GF-D8 (cell line): ENCODE data around the gene CPA5.

Source experiments
- DNase-seq: peaks from one replicate; lab custom pipeline; 2025; lab: John Stamatoyannopoulos, UW

CPA5 gene

DNA sequence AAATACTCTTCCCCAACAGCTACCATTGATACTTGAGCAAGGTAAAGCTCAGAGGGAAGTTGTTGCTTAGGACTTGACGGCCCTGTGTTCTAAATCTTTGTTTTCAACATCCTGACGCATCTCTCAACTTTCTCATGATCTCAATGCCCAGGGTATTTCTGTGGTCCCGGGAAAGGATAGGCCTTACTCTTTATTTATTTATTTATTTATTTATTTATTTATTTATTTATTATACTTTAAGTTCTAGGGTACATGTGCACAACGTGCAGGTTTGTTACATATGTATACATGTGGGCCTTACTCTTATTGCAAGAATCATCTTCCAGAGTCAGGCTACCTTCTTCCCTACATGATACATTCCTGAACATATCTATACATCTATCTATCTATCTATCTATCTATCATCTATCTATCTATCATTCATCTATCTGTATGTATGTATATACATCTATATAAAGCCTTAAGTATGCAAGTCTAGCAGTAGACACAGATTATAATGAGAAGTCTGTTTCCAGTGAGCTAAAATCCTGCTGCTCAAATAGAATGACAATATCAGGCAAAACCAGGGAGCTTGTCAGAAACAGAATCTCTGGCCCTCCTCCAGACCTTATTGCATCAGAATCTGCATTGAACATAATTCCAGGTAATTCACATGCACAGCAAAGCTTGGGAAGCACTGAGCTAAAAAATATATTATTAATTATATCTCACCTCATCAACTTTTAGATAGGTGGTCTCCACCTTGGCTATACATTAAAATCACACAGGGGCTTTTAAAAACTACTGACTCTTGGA, 12.2 kb upstream of the CPA5 start:
- no peak for DNase-seq

DNA sequence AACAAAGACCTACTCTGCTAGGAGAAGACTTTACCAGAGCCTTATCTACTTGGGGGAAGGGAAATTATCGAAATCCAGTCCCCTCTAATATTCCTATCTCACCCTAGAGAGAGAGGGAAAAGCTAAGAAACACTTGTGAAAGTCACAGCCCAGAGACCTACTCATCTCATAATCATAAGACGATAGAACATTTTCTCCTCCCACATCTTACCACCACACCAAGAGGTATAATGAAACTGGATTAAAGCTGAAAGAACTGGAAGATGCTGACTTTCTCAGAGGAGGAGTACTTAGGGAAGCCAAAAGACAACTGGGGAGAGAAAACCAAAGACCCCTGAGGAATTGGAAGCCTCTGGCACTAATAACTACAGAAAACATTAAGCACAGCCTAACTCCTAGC, 10.8 kb upstream of the CPA5 start:
- DNase-seq: no peak

DNA sequence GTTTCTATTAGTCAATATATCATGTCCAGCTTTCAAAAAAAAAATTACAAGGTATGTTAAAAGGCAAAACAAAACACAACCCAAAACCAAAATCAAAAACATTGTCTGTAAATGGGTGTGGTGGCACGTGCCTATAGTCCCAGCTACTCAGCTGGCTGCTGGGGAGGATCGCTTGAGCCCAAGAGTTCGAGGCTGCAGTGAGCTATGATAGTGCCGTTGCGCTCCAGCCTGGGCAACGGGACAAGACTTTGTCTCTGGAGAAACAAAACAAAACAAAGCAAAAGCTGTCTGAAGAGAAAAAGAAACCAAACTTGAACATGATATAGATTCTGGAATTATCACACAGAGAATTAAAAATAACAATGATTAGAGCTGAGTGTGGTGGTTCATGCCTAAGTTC, 10.3 kb upstream of the CPA5 start:
- DNase-seq: no peak

DNA sequence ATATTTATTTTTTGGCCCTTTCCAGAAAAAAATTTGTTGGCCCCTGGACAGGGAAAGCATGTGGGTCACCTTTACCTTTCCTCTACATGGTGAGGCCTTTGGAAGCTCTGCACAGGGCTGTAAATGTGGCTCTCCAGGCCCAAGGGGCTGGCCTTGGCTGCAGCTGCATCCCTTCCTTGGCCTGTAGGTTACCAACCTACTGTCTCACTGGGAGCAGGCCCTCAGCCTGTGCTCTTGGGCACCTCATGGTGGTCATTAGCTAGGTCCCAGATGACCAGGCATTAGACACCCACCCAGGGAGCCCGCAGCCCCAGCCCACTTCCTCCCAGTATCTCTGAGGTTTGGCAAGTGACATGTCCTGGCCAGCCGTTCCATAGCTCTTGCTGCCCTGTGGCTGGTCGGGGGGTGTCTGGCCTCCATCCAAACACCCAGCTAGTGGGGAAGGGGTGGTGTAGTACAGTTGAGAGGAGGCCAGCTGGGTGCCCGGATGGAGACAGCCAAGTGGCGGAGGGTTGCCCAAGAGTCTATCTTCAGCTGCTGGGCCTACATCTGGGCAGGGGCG, 7.1 kb upstream of the CPA5 start:
- DNase-seq: no peak

DNA sequence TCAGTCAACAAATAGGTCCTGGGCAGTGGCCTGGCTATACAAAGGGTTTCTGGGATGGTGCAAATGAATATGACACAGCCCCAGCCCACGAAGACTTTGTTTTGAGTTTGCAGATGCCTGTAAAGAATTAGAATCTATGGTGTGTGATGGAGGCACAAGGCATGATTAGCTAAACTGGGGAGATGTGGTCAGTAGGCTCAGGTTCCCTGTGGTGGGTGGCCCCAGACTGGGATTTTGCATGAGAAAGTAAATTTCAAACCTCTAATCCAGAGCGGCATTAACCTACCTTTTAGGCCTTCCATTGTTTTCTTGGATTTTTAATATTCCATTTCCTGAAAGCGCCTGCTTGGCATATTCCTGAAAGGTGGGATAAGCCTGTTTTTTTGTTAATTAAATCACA, 6.4 kb upstream of the CPA5 start:
- no peak for DNase-seq

DNA sequence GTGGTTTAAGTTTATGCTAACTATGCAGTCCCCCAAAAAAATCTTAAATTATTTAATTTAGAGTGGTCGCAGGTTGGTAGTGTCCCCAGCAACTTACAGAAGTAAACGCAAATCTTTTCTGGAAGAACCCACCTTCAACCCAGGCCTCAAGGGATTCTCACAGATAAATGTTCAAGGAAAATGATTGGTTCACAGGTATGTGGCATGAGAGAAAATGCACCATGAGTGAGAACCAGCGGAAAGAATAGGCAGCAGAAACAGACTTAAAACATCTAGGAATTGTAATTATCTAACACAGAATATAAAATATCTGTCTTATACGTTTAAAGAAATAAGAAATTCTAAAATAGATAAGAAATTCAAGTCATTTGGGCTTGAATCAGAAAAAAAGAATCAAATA, 2.7 kb upstream of the CPA5 start:
- no peak for DNase-seq

DNA sequence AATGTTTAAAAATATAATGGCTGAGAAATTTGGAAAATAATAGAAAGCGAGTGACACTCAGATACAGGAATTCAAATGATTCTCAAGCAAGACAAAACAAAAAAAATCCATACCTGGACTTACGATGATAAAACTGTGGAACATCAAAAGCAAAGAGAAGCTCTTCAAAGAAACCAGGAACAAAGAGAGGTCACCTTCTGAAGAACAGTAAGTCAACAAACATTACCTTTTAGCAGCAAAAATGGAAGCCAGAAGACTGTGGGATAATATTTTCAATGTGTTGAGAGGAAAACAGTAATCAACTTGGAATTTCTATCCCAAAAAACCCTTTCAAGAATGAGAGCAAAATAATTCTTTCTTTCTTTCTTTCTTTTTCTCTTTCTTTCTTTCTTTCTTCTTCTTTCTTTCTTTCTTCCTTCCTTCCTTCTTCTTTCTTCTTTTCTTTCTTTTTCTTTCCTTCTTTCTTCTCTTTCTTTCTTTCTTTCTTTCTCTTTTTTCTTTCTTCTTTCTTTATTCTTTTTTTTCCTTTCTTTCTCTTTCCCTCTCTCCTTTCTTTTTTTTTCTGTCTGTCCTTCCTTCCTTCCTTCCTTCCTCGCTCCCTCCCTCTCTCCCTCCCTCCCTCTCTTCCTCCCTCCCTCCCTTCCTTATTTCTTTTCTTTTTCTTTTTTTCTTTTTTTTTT, 1.8 kb upstream of the CPA5 start:
- no peak for DNase-seq

DNA sequence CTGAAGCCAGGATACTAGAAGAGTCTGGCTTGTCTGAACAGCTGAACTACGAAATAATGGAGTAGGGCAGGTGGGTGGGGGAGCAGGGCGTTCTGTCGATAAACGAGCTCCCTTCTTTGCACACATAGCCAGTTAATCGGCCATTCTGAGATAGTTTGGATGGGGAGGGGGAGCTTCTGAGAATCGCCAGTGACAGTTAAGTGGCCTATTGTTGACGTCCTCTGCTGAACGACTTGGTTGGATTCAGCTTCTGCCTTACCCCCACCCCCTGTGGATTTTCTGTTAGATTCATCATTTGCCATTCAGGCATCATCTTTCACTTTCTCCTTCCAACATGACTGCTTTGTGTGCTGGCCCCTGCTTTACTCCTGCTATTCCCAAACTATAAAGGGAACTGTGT, 520 bp downstream of the CPA5 start:
- no peak for DNase-seq

DNA sequence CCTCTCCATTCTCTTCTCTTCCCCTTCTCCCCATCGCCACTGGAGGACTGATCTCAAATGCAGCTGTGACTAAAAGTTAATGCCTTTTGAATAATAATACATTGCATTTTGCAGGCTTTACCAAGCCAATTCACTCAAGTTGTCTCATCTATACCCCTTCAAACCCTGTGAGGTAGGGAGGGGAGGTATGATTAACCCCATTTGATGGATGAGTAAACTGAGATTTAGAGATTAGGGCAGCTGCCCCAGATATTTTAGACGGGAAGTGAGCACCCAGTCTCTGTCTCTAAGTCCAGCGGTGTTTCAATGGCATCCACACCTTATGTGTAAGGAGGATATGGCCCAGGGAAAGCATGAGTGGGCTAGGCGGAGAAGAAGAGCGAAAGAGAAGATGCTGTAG, 1.1 kb downstream of the CPA5 start:
- DNase-seq: no peak

DNA sequence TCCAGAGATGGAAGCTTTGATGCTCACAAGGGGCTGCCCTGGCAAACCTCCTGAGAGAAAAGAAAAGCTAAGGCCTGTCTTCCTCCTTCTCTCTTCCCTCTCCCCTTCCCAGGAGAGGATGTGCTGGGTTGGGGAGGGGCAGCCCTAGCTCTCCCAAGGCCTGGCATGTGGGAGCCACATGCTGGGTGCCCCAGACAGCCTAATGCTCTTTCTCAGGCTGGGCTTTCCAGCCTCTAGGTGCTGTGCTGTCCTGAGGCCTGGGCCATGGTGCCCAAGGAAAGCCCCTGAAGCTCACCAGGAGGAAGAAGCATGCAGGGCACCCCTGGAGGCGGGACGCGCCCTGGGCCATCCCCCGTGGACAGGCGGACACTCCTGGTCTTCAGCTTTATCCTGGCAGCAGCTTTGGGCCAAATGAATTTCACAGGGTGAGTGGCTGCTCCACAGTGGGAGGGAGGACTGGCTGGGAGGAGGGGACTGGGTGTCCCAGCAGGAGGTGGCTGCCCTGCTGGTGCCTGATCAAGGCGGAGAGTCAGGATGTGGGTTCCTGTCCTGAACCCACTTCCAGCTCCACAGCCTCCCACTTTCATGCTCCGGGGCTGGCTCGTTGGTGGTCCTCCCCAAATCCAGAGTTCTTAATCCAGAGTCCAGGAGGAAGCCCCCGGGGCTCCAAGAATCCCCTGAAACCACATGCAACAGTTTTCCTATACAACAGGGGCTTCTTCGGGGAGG, 1.7 kb downstream of the CPA5 start:
- DNase-seq: no peak

DNA sequence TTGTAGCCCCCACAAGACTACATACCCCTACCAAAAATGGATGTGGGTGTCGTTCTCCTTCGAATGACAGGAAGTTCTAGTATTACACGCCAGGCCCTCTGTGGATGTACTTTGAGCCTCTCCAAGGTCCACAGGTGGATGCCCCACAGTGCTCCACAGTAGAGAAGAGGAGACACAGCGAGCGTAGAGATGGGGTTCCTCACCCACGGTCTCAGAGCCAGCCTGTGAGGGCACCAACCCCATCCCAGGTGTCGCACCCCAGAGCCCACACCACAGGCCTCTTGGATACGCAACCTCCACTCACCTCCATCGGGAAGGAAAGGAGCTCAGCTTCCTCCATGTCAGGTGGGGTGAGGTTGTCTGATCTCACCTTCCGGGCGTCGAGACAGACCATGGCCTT, 2.3 kb downstream of the CPA5 start:
- DNase-seq: no peak

DNA sequence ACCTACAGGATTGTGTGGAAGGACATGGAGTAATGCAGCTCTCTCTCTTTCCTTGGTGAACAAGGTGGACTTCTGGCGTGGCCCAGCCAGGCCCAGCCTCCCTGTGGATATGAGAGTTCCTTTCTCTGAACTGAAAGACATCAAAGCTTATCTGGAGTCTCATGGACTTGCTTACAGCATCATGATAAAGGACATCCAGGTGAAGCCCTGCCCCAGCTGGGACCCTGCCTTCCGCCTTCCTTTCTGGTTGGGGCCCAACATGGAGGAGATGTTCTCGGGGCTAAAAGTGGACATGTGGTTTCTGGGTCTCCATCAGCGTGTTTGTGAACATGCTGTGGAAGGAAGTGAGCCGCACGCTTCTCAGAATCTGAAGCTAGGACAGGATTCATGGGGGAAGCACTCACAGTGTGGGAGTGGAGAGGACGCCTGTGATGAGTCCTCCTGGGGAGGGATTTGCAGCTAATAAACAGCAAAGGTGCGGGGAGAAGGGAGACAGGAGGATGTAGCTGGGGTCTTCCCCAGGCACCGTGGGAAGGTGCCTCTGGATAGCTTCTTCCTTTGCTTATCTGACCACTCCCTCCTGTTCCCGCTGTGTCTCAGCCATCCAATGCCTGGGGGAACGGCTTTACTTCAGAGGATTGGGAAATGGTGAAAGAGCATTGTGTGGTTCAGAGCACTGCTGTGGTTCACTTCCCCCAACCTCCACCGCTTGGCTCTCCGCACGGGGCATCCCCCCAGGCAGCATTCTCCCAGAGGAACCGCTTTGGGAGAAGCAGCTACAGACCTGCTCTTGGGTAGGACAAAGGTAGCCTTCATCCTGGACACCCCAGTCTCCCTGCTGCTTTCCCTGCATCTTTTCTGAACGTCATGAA, 5.5 kb downstream of the CPA5 start:
- DNase-seq: no peak

DNA sequence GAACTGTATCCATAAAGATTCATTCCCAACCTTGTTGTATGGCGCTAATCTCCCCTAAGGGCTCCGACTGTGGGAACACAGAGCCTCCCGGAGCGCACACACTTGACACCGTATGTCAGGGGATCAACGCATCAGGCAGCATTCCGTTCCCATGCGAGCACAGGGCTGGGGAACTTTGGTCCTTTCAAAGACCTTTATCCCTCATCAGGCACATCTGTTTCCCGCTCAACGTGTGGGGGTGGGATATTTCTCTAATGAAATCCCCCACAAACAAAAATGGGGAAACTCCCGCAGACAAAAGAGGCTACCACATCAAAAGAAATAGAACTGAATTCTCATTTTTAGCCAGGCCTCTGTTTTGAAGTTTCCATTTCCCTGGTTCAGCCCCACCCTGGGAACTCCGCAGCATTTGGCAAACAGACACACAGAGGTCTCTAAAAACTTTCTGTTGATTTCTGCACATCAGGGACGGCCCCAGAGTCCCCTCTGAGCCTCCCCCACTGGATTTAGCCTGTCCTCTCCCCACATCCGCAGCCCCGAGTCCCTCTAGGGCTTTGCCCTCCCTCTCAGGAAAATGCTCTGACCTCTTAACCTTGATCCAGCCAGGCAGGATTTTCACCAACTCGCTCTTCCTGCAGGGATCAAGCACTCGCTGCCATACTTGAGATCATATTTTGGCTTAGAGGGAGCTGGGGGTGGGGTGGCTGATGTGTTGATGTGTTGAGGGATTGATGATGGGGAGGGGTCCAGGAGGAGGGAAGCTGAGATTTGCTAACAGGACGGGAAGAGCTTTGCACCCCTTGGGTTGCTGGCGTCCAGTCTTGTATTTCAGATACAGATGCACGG, 6.6 kb downstream of the CPA5 start:
- no peak for DNase-seq

DNA sequence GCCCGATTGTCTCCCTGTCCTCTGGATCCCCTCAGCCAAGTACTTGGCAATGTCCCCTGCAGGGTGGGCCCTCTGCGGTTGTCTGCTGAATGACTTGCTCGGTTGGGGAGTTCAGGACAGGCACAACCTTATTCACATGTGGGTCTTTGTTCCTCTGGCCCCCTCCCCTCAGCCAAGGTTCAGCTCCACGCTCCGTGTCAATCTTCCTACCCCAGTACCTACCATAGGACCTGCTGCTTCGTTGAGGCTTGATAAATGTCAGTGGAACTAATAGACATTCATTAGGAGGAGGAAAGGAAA, 7.1 kb downstream of the CPA5 start:
- no peak for DNase-seq

DNA sequence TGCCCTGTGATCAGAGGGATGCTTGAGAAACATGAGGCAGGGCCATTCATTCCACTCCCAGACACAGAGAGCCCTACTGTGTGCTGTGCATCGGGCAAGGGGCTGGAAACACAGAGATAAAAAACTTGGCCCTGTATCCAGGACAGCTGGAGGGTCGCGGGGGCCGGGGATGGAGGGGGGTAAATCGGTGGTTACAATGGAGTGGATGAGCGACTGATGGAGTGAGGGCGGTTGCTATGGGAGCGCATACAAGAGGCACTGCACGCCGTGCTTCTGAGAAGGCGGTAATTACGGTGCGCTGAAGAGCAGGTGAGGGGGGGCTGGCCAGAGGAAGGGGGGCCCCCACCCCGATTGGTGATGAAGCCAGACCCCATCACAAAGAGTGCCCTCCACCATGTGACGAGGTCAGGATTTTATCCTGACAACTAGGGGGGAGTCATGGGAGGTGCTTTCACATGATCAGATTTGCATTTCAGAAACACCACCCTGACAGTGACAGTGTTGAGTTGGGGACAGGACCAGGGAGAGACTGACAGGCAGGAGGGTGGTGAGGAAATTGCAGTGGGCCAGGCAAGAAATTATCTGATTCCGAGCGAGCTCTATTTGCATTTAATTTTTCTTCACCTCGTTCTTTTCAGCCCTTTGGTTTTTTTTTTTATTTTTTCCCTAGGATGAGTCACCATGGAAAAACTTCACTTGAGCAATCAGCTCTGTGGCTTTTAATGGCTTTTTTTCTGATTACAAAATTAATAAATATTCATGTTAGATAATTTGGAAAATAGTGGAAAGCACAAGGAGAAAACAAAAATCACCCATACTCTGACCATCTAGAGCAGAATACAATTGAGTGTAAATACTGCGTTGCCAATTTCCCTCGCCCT, 7.8 kb downstream of the CPA5 start:
- no peak for DNase-seq

DNA sequence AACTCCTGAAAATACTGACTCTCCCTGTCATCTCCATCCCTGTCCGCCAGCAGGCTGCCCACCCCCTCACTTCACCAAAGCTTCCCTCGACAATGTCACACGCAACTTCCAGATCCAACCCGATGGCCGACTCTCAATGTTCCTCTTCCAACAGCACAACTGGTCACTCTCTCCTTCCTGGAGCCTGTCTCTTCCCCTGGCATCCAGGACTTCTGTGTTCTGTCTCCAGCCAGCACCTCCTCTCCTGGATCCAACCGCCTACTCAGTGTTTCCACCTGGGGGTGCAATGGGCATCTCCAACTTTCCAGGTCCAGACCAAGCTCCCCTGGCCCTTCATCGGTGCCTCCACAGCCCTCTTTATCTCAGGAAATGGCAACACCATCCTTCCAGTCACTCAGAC, 8.6 kb downstream of the CPA5 start:
- DNase-seq: no peak

DNA sequence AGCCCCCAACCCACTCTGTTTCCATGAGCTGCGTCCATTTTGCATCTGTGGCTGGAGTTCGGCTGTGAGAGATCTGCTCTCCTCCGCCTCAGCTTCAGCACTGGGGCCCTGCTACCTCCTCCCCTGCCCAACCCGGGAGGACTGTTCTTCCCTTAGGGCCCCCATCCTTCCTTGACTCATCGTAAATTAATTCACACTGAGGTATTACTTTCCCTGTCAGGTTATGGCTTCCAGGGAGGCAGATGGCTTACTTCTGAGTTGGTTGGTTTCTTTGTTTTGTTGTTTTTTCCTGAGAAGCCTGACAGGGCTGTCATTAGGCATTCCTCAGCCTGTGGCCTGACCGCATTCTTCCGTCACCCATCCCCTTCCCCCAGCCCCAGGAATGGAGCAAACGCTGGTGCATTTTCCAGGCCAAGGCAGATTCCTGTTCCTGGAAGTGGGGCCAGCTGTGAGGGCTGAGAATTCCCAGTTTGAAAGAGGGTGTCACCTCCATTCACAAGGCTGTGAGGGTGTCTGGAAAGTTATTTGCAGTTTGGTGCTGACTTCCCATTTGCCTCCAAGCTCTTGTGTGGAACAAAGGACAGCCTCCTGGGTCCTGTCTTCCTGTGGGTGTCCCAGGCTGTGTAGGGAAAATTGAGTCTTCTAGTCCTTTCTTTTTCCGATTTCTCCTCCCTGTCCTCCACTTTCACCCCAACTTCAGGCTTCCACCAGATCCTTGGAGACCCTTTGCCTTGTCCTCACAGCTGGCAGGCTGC, 11.7 kb downstream of the CPA5 start:
- DNase-seq: no peak

DNA sequence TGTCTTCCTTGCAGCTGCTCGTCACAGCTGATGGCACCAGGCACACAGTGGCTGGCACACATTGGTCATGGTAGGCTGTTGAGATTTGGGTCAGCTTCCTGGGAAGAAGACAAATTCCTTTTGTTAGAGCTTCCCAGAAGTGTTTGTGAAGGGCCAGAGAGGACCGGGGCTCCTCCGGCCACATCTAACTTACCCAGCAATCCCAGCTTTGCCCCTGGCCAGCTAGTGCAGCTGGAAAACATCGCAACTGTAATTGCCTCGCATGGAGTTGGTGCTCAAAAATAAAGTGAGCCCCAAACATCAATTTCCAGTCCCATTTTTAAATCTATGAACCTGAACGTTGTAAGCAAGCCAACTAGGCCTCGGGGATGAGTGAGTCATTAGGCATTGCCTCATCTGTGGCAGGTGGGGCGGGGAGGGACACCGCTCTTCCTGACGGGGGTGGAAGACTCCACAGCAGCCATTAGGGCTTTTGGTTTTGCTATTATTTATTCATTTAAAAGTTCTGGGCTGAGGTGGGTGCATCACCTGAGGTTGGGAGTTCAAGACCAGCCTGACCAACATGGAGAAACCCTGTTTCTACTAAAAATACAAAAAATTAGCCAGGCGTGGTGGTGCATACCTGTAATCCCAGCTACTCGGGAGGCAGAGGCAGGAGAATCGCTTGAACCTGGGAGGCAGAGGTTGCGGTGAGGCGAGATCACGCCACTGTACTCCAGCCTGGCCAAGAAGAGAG, 12.4 kb downstream of the CPA5 start:
- no peak for DNase-seq

DNA sequence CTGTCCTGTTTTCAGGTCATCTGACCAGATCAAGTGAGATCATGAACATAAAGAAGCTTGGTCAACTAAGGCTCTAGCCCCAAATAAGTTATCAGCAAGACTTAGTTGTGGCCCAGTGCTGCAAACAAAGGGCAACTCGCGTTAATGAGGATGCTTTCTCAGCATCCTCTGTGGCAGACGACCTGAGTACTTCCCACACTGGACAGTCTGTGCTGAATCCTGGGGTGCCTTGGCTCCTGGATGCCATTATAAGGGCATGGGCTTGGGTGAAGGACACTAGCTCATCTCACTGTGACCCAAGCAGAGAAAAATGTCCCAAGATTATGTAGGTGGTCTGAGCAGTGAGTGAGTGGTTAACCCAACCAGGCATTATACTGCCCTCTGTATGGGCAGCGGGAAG, 13.9 kb downstream of the CPA5 start:
- no peak for DNase-seq
